A673 (cell line): ENCODE results near the gene SLC10A3. TPM values are rescaled to one million over a fixed set of nuclear protein-coding genes. Genes with fewer than 3 reads are reported as not detected.

ENCODE experiments used
- BruUV-seq: library from RNA; stranded (reverse); fragments of 400-500 nt; replicated peaks from 2 replicates; lab custom pipeline; 2021; lab: Mats Ljungman, UMichigan
- CTCF ChIA-PET: fragments of 300-600 bp; sonication (Branson Sonifier 250); formaldehyde crosslinking; loops from one replicate; lab custom pipeline; 2022; ENCODE audit warnings: antibody characterized with exemption; lab: Charles Lee
- POLR2A ChIA-PET: fragments of 300-600 bp; sonication (Branson Sonifier 250); formaldehyde crosslinking; loops from one replicate; lab custom pipeline; 2022; ENCODE audit warnings: antibody characterized with exemption; ENCODE audit not compliant: low non-redundant PET; lab: Charles Lee
- DNase-seq: peaks from one replicate; pipeline ENCODE4 v3.0.0-alpha.2; 2015; ENCODE audit warnings: low spot score
- H3K27ac ChIP-seq: fragments of 200-600 bp; sonication (generic); 2 replicates; pipeline ENCODE4 v1.5.1; 2016; ENCODE audit warnings: mixed run types, low read depth, mild to moderate bottlenecking, mixed read lengths, antibody characterized with exemption, low read length; ENCODE audit not compliant: poor library complexity, severe bottlenecking
- H3K27me3 ChIP-seq: fragments of 200-600 bp; sonication (generic); replicated peaks from 2 replicates; pipeline ENCODE4 v1.6.1; 2017; ENCODE audit warnings: mixed run types, low read depth, mild to moderate bottlenecking, mixed read lengths, antibody characterized with exemption, low read length; ENCODE audit not compliant: insufficient read depth, poor library complexity
- H3K36me3 ChIP-seq: fragments of 200-600 bp; sonication (generic); 2 replicates; pipeline ENCODE4 v1.6.1; 2016; ENCODE audit warnings: mixed run types, mild to moderate bottlenecking, mixed read lengths, antibody characterized with exemption, low read length; ENCODE audit not compliant: insufficient read depth, poor library complexity, severe bottlenecking
- H3K4me1 ChIP-seq: fragments of 200-600 bp; sonication (generic); 2 replicates; pipeline ENCODE4 v1.6.1; 2017; ENCODE audit warnings: mixed run types, mild to moderate bottlenecking, mixed read lengths, antibody characterized with exemption, low read length; ENCODE audit not compliant: insufficient read depth, poor library complexity, severe bottlenecking
- H3K4me3 ChIP-seq: fragments of 200-600 bp; sonication (generic); 2 replicates; pipeline ENCODE4 v1.5.1; 2016; ENCODE audit warnings: low read depth, mixed run types, mild to moderate bottlenecking, mixed read lengths, low read length; ENCODE audit not compliant: poor library complexity, severe bottlenecking
- H3K9me3 ChIP-seq: fragments of 200-600 bp; sonication (generic); 2 replicates; pipeline ENCODE4 v1.6.1; 2016; ENCODE audit warnings: mixed run types, low read depth, mild to moderate bottlenecking, mixed read lengths, antibody characterized with exemption, low read length; ENCODE audit not compliant: poor library complexity, severe bottlenecking
- EZH2 ChIP-seq: fragments of 200-600 bp; sonication (generic); IDR thresholded peaks from 2 replicates; pipeline ENCODE4 v1.6.1; 2017; ENCODE audit warnings: borderline replicate concordance, low read depth, mild to moderate bottlenecking, mixed read lengths, antibody characterized with exemption, low read length; ENCODE audit not compliant: poor library complexity, severe bottlenecking
- intact Hi-C: fragments of 100-400 bp; cut with micrococcal nuclease; formaldehyde crosslinking; loops from one replicate; pipeline ENCODE4 v1.10.0; 2022; ENCODE audit not compliant: unreplicated experiment
- total RNA-seq: library from RNA; stranded (reverse); gene quantifications from 2 replicates; pipeline ENCODE4 v1.2.3, GENCODE V29; 2021
- TF ChIP-seq, protein P1 (sequence below): fragments of 300-800, 200-600 bp; sonication (generic); conservative IDR thresholded peaks from 2 replicates; pipeline ENCODE4 v1.5.1; 2017; ENCODE audit warnings: low read depth, mild to moderate bottlenecking, antibody characterized with exemption, low read length, moderate library complexity, mixed read lengths

The SLC10A3 gene
- total RNA-seq, 1 experiment from 2014 or later, result 9.7 TPM

DNA sequence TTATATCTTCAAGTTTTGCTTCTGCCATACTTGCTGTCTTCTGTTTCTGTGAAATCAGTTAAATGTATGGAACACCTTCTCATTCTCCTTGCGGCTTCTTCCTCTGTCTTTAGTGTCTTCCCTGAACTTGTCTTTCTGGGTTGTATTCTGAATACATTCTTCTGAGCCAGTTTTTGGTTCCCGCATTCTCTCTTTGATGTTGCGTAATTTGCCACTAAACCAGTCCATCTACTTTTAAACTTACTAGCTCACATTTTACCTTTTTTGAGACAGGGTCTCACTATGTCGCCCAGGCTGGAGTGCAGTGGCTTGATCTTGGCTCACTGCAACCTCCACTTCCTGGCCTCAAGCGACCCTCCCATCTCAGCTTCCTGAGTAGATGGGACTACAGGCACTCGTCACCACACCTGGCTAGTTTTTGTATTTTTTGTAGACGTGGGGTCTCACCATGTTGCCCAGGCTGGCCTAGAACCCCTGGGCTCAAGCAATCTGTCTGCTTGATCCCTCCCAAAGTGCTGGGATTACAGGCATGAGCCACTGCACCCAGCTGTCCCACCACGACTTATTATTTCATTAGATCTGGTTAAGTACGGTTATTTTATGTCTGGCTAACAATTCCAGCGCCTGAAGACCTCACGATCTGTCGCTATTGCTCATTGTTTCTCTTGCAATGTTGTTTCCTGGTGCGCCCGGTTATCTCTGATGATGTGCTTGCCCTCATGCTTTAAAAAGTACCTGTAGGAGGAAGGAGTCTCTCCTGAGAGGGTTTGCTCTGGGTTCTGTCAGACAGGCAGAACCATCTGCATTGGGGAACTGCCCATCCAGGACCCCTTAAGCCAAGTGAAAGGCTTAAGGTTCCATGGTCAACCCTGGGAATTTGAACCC lies 35.4 kb upstream of the SLC10A3 start:
- no peak for TF ChIP-seq EZH2
- TF ChIP-seq, protein P1, sequence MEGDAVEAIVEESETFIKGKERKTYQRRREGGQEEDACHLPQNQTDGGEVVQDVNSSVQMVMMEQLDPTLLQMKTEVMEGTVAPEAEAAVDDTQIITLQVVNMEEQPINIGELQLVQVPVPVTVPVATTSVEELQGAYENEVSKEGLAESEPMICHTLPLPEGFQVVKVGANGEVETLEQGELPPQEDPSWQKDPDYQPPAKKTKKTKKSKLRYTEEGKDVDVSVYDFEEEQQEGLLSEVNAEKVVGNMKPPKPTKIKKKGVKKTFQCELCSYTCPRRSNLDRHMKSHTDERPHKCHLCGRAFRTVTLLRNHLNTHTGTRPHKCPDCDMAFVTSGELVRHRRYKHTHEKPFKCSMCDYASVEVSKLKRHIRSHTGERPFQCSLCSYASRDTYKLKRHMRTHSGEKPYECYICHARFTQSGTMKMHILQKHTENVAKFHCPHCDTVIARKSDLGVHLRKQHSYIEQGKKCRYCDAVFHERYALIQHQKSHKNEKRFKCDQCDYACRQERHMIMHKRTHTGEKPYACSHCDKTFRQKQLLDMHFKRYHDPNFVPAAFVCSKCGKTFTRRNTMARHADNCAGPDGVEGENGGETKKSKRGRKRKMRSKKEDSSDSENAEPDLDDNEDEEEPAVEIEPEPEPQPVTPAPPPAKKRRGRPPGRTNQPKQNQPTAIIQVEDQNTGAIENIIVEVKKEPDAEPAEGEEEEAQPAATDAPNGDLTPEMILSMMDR, result no peak
- no peaks in the 10 kb centered on the region for H3K27me3 ChIP-seq
- BruUV-seq, result no TSS peak
- peaks cover 9% of the 10 kb centered on the region for H3K4me1 ChIP-seq
- no peaks in the 10 kb centered on the region for H3K9me3 ChIP-seq
- intact Hi-C loops, result no loop called here
- no peak for DNase-seq
- POLR2A ChIA-PET, result no interaction called here
- H3K36me3 ChIP-seq, result no peaks in the 10 kb centered on the region
- CTCF ChIA-PET, result no interaction called here
- H3K27ac ChIP-seq, result no peak overlapping the region
- no peak overlapping the region for H3K4me3 ChIP-seq

DNA sequence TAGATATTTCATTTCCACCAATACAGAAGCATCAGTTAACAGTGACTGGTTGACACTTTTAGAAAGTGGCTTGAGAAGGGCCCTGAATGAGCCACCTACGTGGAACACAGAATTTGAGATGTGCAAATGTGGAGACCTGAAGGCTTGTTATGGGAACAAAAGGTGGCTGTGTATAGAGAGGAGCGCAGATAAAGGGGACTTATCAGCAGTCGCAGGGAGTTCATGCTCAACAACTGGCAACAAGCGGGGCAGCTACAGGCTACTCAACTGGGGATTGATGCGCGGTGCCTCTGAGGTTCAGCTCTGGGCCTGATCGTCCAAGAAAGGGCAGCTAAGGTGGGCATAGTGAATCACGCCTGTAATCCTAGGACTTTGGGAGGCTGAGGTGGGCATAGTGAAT lies 29.0 kb upstream of the SLC10A3 start:
- ChIA-PET POLR2A (no interaction called here), CTCF (no interaction called here)
- no TSS peak for BruUV-seq

GRCh38 chrX:154517101-154517781 lies 26.8 kb upstream of the SLC10A3 start:
- ChIA-PET CTCF (interaction anchor here (0.8 kb wide), 1 partner anchor 10 kb away, joined by 3 read pairs; no protein-coding TSS in a partner anchor), POLR2A (no interaction called here)
- no peaks in the 10 kb centered on the region for H3K27me3 ChIP-seq
- DNase-seq, result no peak
- TF ChIP-seq, protein P1, result no peak
- TF ChIP-seq EZH2, result no peak
- H3K27ac ChIP-seq, result peak overlapping the region; percentile 79
- no TSS peak for BruUV-seq
- no peaks in the 10 kb centered on the region for H3K36me3 ChIP-seq
- H3K9me3 ChIP-seq, result no peaks in the 10 kb centered on the region
- no peaks in the 10 kb centered on the region for H3K4me1 ChIP-seq
- intact Hi-C loops, result no loop called here
- H3K4me3 ChIP-seq, result peak overlapping the region; percentile 71

More for the DNA sequence above, 29.0 kb upstream of the SLC10A3 start:
- no peak for DNase-seq
- Histone ChIP-seq H3K4me1 (no peaks in the 10 kb centered on the region), H3K27ac (no peak overlapping the region), H3K4me3 (no peak overlapping the region), H3K9me3 (no peaks in the 10 kb centered on the region), H3K27me3 (no peaks in the 10 kb centered on the region), H3K36me3 (no peaks in the 10 kb centered on the region)
- intact Hi-C loops, result no loop called here
- TF ChIP-seq EZH2, result no peak
